Activated CD4-positive, alpha-beta T cell treated with anti-CD3 and anti-CD28 coated beads, Interleukin-2, amount 50 U/mL, for 4 hours (primary cell): ENCODE data around the gene WDR86.

Source experiments
- DNase-seq, 2 experiments: peaks; one replicate each; pipeline ENCODE4 v3.0.0-alpha.2; 2020

WDR86 gene

GRCh38 chr7:151426904-151427704 is 17.3 kb upstream of the WDR86 start:
- DNase-seq = no peak

DNA sequence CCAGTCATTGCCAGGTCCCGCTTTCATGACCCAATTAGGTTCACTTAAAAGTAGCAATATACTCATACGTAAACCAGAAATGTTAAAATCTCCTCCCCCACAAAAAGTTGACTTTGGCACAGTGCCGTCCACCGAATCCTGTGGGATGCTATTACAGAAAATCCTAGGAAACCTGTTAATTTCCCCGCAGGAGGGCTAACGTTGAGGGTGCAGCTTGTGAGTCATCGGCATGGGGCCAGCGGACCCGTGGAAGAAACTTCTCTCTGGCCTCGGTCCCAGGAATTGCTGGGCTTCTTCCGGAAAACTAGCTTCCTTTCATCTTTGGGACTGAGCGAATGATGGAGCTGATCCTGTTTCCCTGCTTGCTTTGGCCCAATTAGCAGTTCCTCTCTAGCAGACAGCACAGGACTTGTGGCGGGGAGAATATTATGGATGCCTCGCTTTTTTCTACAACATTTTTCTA is 16.6 kb upstream of the WDR86 start:
- DNase-seq = no peak

DNA sequence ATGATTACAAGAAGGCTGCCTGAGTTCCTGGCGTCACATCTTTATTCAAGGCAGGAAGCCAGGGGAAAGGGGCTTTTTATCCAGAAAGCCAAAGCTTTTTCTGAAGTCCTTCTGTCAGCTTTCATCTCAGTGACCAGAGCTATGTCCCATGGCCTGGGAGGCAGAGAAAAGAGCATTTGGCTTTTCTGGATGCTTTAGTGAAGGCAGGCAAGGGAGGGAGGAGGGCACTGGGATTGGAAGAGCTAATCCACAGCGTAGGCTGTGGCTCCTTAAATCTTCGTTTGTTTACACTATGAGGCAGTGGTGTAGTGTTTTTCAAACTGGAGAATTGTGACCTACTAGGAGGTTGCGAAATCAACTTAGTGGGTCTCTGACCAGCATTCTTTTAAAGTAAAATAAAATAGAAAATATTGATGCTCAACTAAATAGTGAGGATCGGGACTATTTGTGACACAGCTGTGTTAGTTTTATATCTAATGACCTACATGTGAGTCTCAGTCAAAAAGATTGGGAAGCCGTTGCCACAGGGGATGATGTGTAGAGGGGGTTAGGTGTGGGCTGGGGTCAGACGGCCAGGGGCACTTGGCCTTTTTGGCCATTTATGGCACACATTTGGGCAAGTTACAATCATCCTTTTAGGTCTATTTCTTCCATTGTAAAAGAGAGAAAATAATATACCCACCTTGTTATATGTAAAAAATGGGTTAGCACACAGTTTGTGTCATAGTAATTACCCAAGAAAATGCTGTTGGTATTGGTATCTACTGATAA is 16.0 kb upstream of the WDR86 start:
- DNase-seq = no peak

DNA sequence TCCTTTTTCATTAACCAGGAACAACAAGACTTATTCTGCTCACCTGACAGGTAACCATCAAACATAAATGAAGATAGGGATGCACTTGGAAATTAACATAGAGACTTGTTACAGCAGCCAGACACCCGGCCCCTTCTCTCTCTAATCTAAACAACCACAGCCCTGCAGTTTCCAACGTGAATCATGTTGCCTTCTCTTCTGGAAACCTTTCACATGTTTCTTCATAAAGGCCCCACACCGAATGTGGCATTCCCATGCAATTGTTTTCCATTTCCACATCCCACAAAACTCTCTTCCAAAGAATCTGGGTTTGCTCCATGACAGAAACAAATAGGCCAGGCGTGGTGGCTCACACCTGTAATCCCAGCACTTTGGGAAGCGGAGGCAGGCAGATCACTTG is 15.0 kb upstream of the WDR86 start:
- DNase-seq = no peak

GRCh38 chr7:151423936-151424335 is 14.1 kb upstream of the WDR86 start:
- DNase-seq = no peak

DNA sequence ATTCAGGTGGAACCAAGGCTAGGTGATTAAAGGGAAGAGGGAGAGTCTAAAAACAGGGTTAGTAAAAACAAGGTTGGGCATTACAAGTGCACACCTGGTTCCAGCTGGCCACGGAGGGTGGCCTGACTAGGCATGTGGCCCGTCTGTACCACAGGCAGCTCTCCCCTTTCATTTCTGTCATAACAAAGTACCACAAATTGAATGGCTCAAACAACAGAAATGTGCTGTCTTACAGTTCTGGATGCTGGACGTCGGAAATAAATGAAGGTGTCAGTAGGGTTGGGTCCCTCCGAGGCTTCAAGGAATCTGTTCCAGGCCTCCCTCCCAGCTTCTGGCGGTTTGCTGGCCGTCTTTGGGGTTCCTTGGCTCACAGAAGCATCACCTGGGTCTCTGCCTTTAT is 13.4 kb upstream of the WDR86 start:
- DNase-seq = no peak

- DNase-seq = no peak
Measured at GRCh38 chr7:151422212-151422611, 12.4 kb upstream of the WDR86 start.

- DNase-seq = no peak
Measured at GRCh38 chr7:151420144-151420543, 10.3 kb upstream of the WDR86 start.

- DNase-seq = no peak
Measured at GRCh38 chr7:151416941-151417315, 7.1 kb upstream of the WDR86 start.

DNA sequence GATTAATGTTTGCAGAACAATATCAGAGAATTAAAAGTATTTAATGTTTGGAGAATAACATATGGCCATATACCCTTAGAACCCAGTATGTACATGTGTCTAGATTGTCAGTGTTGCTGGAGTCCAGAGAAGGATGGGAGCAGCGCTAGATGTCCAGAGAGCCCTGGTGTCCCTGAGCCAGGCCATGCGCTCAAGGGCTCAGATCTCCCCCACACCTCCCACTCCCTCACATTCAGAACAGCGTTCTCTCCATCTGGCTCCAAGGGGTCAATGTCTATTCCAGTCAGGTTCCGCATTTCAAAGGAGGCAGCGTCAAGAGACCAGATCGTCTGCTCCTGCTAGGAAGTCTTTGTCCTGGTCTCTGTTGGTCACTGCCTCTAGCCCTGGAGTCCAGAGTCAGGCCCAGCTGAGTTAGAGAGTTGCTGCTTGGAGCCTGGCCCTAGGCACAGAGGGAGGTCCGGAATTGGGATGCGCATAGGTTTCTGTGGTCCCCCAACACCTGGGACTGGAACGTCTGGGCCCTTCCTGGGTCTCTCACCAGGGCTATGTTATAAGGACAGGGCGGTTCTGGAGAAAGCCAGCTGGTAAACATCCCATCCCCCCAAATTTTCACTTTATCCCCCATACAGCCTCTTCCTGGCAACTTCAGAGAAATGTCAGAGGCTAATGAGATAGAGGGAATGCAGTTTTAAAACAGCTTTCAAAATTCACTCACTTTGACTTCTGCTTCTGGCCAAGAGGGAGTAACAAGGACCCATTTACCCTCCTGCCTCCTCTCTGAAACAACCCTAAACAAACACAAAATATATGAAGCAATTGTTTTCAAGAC is 6.5 kb upstream of the WDR86 start:
- no peak for DNase-seq

- DNase-seq = no peak
Measured at GRCh38 chr7:151415375-151416105, 5.7 kb upstream of the WDR86 start.

DNA sequence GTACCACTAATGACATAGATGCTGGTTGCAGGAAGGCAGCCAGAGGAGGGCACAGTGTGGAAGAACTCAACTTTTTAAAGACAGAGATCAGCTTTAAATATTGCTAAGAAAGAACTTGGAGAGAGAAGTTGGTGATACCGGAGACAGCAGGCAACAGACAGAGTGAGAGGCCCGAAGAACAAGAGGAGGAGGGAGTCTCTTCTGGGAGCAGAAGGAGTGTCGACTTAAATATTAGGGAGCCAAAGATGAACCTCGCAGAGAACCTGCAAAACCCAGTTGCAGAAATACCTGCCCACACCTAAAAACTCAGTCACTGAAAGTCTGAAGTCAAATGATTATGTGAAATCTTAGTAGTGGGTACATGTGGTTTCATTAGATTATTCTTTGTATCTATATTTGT is 3.4 kb upstream of the WDR86 start:
- no peak for DNase-seq

- no peak for DNase-seq
Measured at GRCh38 chr7:151412318-151412717, 2.5 kb upstream of the WDR86 start.

GRCh38 chr7:151411551-151411950 is 1.7 kb upstream of the WDR86 start:
- no peak for DNase-seq

DNA sequence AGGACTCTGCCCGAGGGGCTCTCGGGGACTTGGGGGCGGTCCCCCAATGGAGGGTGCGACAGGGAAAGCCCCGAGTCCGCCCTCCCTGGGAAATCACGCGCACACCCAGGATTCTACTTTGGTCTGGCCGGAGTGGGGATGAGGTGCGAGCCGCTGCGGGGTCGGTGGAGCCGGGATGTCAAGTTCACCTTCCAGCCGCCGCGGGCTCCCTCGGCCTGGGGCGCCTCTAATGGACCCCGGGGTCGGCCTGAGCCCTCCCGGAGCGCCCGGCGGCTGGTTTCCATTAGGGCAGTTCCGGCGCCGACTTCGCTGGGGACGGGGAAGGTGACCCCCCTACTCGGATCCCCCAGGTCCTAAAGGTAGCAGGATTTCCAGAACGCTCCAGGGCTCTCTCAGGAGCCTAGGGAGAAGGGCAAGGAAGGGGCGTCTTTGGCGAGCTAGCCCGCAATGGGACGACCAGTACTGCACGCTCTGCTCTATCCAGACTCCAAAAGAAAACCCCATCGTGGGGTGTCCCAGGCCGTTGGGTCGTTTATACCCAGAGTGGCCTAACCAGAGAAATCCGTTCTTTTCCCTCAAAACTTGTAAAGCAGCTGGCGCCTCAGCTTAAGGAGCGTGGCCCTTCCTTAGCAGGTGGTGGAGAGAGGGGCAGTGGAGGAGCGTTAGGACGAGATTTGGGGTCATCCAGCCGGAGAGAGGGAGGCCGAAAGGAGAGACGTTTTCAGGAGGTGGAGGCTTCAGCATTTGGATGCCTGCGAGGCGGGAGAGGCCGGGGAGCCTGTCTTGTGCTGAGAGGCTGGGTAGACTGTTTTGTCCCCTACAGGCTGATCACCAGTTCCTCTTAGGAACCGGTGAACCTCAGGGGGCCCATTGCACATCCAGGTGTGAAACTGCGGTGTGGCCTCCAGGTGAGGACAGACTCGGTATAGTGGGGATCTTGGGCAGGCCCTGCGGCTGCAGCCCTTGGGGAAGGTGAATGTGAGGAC is 860 bp upstream of the WDR86 start:
- no peak for DNase-seq

DNA sequence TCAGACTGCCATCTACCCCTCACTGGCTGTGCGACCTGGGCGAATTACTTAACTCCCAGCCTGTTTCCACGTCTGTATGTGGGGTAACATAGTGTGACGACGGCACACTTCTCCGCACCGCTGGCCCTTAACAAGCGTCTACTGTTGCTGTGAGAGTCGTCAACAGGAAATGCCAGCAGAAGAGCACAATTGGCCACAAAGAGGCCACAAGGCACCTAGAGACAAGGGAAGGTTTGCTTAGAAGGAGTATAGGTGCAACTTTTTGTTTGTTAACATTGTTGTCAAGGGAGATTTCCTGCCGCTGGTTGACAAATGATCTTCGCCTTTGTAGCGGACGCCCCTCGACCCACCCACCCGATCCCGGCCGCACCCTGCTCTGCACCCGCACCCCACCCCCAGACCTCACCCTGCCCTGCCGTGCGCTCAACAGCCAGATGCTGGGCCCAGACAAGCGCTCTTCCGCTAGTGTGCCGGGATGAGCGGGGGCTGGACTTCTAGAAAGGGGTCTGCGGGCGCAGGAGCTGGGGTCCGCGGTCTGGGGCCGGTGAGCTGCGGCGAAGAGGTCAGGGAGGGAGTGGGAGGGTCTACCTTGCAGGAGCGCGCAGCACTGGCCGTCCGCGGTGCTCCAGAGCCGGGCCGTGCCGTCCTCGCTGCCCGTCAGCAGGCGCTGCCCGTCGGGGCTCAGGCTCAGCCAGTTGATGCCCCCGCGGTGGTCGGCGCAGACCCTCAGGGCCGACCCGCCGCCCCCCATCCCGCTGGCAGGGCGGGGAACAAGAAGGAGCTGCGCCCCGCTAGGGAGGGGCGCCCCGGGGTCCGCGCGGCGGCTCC is 785 bp downstream of the WDR86 start:
- DNase-seq = peak; percentile 22 to 25

DNA sequence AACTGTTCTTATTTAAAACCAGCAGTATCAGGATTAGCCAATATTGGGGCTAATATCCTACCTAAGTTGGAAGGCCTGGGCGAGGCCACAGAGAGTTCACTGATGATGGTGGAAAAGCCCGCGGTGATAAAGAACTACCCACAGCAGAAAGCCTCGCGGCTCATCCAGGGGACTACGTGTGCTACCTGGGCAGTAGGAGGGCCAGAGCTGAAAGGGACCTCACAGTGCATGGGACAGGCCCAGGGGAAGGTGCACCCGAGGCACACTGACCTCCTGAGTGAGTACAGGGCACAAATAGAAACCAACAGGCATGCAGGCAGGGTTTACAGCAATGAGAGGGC is 1.4 kb downstream of the WDR86 start:
- no peak for DNase-seq

GRCh38 chr7:151406886-151407583 is 2.8 kb downstream of the WDR86 start:
- no peak for DNase-seq

DNA sequence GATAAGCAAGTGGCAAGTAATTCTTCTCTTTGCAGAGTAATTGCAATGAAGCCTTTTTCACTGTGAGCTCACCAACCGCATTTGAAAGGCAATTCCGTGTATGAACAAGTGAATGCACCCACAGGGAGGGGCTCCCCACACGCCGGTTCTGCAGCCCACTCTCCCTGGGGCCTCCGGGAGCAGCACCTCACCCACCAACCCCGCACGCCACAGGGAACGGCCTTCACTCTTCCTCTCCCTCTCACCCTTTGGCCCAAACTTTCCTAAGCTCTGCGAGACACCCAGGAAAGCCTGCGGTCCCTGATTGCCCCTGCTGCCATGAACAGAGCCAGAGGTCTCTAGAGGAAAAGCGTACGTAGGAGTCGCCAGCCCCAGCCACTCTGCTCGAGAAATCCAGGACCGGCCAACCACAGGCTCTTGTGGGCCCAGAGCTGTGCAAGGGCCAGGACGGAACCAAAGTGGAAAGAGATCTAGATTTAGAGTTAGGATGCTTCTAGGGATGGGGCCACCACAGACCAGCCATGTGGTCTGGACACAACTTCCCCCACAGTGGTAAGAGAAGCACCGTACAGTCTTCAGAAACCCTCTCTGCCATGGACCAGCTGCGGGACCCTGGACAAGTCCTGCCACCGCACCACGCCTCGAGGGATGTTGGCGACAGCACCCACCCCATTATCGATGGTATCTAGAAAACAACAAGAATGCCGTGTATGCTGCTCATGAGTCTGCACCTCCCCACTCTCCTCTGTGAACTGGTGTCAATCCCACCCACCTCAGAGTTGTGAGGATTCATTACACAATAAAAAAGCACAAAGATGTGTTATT is 3.6 kb downstream of the WDR86 start:
- no peak for DNase-seq
